ENCODE measurements around the gene RETNLB. TPM values are rescaled to one million over a fixed set of nuclear protein-coding genes. Genes with fewer than 3 reads are reported as not detected.

RETNLB gene
- not detected in 2 replicates for total RNA-seq (2021)
- not detected for Bru-seq, nascent RNA
- not detected for BruChase-seq, experiment 1, labeled RNA remaining after a 2-hour chase
- BruChase-seq, experiment 2, labeled RNA remaining after a 6-hour chase, result not detected
- long read RNA-seq, result 0 reads

- POLR2A ChIA-PET (ENCODE audit: low non-redundant PET), result no interaction called here
- no TSS peak for BruUV-seq (replicated peaks)
- H3K27me3 ChIP-seq (replicated peaks; ENCODE audit: insufficient read depth, low read depth, low read length, poor library complexity), result no peaks in the 10 kb centered on the region
- H3K4me1 ChIP-seq (ENCODE audit: insufficient read depth, low read length, poor library complexity, severe bottlenecking), result no peaks in the 10 kb centered on the region
- no peak for TF ChIP-seq CTCF (conservative IDR thresholded peaks at IDR 0.05; ENCODE audit: low read depth, low read length)
- no peak for TF ChIP-seq EZH2 (IDR thresholded peaks at IDR 0.05; ENCODE audit: borderline replicate concordance, low read depth, low read length, poor library complexity, severe bottlenecking)
- no peaks in the 10 kb centered on the region for H3K9me3 ChIP-seq (ENCODE audit: low read depth, low read length, poor library complexity, severe bottlenecking)
- DNase-seq (ENCODE audit: low spot score), result peak; percentile 5
- CTCF ChIA-PET, result no interaction called here
- no peak within 1 kb of the TSS for H3K27ac ChIP-seq (ENCODE audit: low read depth, low read length, poor library complexity, severe bottlenecking)
- intact Hi-C loops (cut with micrococcal nuclease; ENCODE audit: unreplicated experiment), result no loop called here
- no peak within 1 kb of the TSS for H3K4me3 ChIP-seq (ENCODE audit: low read depth, low read length, poor library complexity, severe bottlenecking)
- no peaks in the 10 kb centered on the region for H3K36me3 ChIP-seq (ENCODE audit: insufficient read depth, low read length, poor library complexity, severe bottlenecking)
Measured at GRCh38 chr3:108757404-108757982, at the start of gene RETNLB. Gene RETNLB, minus strand, starts transcription at chr3:108757410. Its CDS starts 225 bp downstream, at chr3:108757185.

GRCh38 chr3:108806316-108806715 lies 49.1 kb upstream of the RETNLB start:
- Histone ChIP-seq H3K36me3 (ENCODE audit: insufficient read depth, low read length, poor library complexity, severe bottlenecking) (no peaks in the 10 kb centered on the region), H3K9me3 (ENCODE audit: low read depth, low read length, poor library complexity, severe bottlenecking) (no peaks in the 10 kb centered on the region), H3K27ac (ENCODE audit: low read depth, low read length, poor library complexity, severe bottlenecking) (no peak overlapping the region), H3K4me1 (ENCODE audit: insufficient read depth, low read length, poor library complexity, severe bottlenecking) (no peaks in the 10 kb centered on the region), H3K27me3 (replicated peaks; ENCODE audit: insufficient read depth, low read depth, low read length, poor library complexity) (no peaks in the 10 kb centered on the region), H3K4me3 (ENCODE audit: low read depth, low read length, poor library complexity, severe bottlenecking) (no peak overlapping the region)
- CTCF ChIA-PET, result no interaction called here
- DNase-seq (ENCODE audit: low spot score), result no peak
- BruUV-seq (replicated peaks), result no TSS peak
- TF ChIP-seq CTCF (conservative IDR thresholded peaks at IDR 0.05; ENCODE audit: low read depth, low read length) (no peak), EZH2 (IDR thresholded peaks at IDR 0.05; ENCODE audit: borderline replicate concordance, low read depth, low read length, poor library complexity, severe bottlenecking) (no peak)
- POLR2A ChIA-PET (ENCODE audit: low non-redundant PET), result no interaction called here
- intact Hi-C loops (cut with micrococcal nuclease; ENCODE audit: unreplicated experiment), result no loop called here

- H3K36me3 ChIP-seq (ENCODE audit: insufficient read depth, low read length, poor library complexity, severe bottlenecking), result no peaks in the 10 kb centered on the region
- TF ChIP-seq CTCF (conservative IDR thresholded peaks at IDR 0.05; ENCODE audit: low read depth, low read length), result no peak
- TF ChIP-seq EZH2 (IDR thresholded peaks at IDR 0.05; ENCODE audit: borderline replicate concordance, low read depth, low read length, poor library complexity, severe bottlenecking), result no peak
- H3K4me1 ChIP-seq (ENCODE audit: insufficient read depth, low read length, poor library complexity, severe bottlenecking), result no peaks in the 10 kb centered on the region
- CTCF ChIA-PET, result no interaction called here
- DNase-seq (ENCODE audit: low spot score), result no peak
- H3K9me3 ChIP-seq (ENCODE audit: low read depth, low read length, poor library complexity, severe bottlenecking), result no peaks in the 10 kb centered on the region
- intact Hi-C loops (cut with micrococcal nuclease; ENCODE audit: unreplicated experiment), result no loop called here
- POLR2A ChIA-PET (ENCODE audit: low non-redundant PET), result no interaction called here
- H3K27ac ChIP-seq (ENCODE audit: low read depth, low read length, poor library complexity, severe bottlenecking), result no peak overlapping the region
- no TSS peak for BruUV-seq (replicated peaks)
- no peaks in the 10 kb centered on the region for H3K27me3 ChIP-seq (replicated peaks; ENCODE audit: insufficient read depth, low read depth, low read length, poor library complexity)
- H3K4me3 ChIP-seq (ENCODE audit: low read depth, low read length, poor library complexity, severe bottlenecking), result no peak overlapping the region
Measured at GRCh38 chr3:108804966-108805365, 47.8 kb upstream of the RETNLB start.

All from A673 (cell line).